ENCODE measurements around the gene SHMT2. TPM values are rescaled to one million over a fixed set of nuclear protein-coding genes. Genes with fewer than 3 reads are reported as not detected.

Gene SHMT2
- total RNA-seq, 1 experiment from 2014 or later: 280 TPM

GRCh38 chr12:57223191-57224165 is 6.0 kb upstream of the SHMT2 start:
- TF ChIP-seq JUND (IDR thresholded peaks at IDR 0.05): no peak
- TF ChIP-seq SIN3A (IDR thresholded peaks at IDR 0.05; ENCODE audit: low read depth): no peak
- no peak for TF ChIP-seq FOSL1 (IDR thresholded peaks at IDR 0.05; ENCODE audit: low read depth)
- no peak for TF ChIP-seq SP1 (IDR thresholded peaks at IDR 0.05; ENCODE audit: low read depth)
- TF ChIP-seq ZFX (IDR thresholded peaks at IDR 0.05): no peak
- no peak for TF ChIP-seq YY1 (IDR thresholded peaks at IDR 0.05; ENCODE audit: extremely low read depth, insufficient replicate concordance, low read depth, low read length)
- no peak for TF ChIP-seq CTCF (IDR thresholded peaks at IDR 0.05 in 2 of 3, conservative IDR thresholded peaks at IDR 0.05 in 1 of 3; ENCODE audit: borderline replicate concordance in 1 of 3, insufficient read depth in 1 of 3, low read depth in 2 of 3, low read length in 2 of 3)
- TF ChIP-seq TCF7L2 (IDR thresholded peaks at IDR 0.05; ENCODE audit: borderline replicate concordance, extremely low read depth, insufficient read depth, insufficient read length): no peak
- TF ChIP-seq REST (IDR thresholded peaks at IDR 0.05; ENCODE audit: low read depth): no peak
- no peak for TF ChIP-seq SRF (IDR thresholded peaks at IDR 0.05; ENCODE audit: low read depth)
- no peak for TF ChIP-seq ZBTB33 (IDR thresholded peaks at IDR 0.05; ENCODE audit: extremely low read depth, insufficient replicate concordance, low read length)
- TF ChIP-seq ELF1 (IDR thresholded peaks at IDR 0.05; ENCODE audit: borderline replicate concordance, low read depth): no peak
- TF ChIP-seq POLR2AphosphoS5 (IDR thresholded peaks at IDR 0.05; ENCODE audit: low read depth, low read length): no peak
- no peaks in the 10 kb centered on the region for H3K27me3 ChIP-seq (ENCODE audit: insufficient read depth, low read length)
- H3K4me2 ChIP-seq (ENCODE audit: low read length): no peak overlapping the region
- H3K27ac ChIP-seq (ENCODE audit: low read depth, low read length): no peak overlapping the region
- intact Hi-C loops (cut with micrococcal nuclease): no loop called here
- ChIA-PET CTCF (interaction anchor here (1.2 kb wide), 1 partner anchor 20 kb away, joined by 3 read pairs; no protein-coding TSS in a partner anchor), RAD21 (ENCODE audit: low non-redundant PET in 1 of 2, low total read pairs in 2 of 2, uncharacterized antibody in 2 of 2, unreplicated experiment in 2 of 2) (no interaction called here), POLR2A (no interaction called here)
- no peaks in the 10 kb centered on the region for H3K79me2 ChIP-seq (ENCODE audit: insufficient read depth, low read length)
- BruUV-seq (replicated peaks): no TSS peak
- H3K9ac ChIP-seq (ENCODE audit: low read length): no peak overlapping the region
- H3K4me1 ChIP-seq (ENCODE audit: control insufficient read depth in 1 of 2, insufficient read depth in 2 of 2, low read length in 2 of 2): peaks cover 0 to under 1% of the 10 kb centered on the region in 2 experiments; a peak in 1 of 4 replicates
- H3K9me3 ChIP-seq (ENCODE audit: control insufficient read depth in 1 of 2, insufficient read depth in 1 of 2, low read depth in 1 of 2, low read length in 2 of 2): no peaks in the 10 kb centered on the region
- no peak overlapping the region for H3K4me3 ChIP-seq (replicated peaks in 1 of 2; ENCODE audit: low read depth in 1 of 2, low read length in 2 of 2)
- H3K36me3 ChIP-seq (ENCODE audit: control insufficient read depth in 1 of 2, insufficient read depth in 2 of 2, low read length in 2 of 2): no peaks in the 10 kb centered on the region
- no peak for DNase-seq (ENCODE audit: low read depth, low spot score)
- ATAC-seq: no peak
- H4K20me1 ChIP-seq (ENCODE audit: insufficient read depth): no peaks in the 10 kb centered on the region
- H3K9me2 ChIP-seq (ENCODE audit: insufficient read depth): no peaks in the 10 kb centered on the region
- no peak overlapping the region for H2AFZ ChIP-seq (ENCODE audit: low read depth, low read length, poor library complexity, severe bottlenecking)
